ENCODE measurements around the gene PLEKHA5.
"Not testable (repeated sequence)": the region's sequence is repeated elsewhere in the genome, so short reads cannot be mapped to it uniquely, and the experiment has no call there.

Gene PLEKHA5

DNA sequence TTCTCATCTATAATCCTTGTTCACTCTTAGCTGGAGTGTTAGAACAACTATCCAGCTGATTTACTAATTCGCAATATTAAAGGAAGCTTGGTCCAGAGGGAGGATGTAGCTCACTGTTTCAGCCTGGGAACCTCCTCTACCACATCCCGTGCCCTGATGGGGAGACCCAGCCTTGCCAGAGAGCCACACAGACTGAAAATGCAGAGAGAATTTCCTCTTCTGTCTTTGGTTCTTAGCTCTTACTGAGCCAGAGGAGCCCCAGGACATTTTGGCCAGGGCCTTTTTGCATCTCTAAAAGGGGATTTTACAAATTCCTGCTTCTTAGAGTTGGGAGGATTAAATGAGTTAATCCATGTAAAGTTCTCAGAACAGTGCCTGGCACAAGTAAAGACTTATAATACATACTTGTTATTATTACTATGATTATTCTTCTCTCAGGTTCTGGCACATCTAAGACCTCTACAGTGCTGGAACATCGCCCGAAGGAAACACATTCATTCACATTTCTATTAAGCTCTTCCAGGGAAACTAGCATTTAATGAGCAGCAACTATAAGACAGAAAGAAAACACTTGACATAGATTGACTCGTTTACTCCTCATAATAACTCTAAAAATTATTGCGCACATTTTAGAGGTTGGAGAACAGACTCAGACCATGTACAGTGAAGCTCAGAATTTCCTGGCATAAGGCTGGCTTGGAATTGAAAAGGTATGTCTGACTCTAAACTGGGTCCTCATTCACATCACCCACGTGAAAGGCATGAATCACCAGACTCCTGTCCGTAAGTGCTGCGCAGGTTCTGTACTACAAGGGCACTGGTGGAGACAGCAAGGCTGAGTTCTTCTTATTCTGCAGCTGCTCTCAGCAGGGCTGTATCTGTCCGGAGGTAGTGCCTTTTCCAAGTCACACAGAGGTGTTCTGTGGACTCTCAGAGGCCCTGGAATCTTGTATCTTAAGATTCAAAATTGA lies 282.0 kb downstream of the PLEKHA5 start:
- DNase-seq = no peak

DNA sequence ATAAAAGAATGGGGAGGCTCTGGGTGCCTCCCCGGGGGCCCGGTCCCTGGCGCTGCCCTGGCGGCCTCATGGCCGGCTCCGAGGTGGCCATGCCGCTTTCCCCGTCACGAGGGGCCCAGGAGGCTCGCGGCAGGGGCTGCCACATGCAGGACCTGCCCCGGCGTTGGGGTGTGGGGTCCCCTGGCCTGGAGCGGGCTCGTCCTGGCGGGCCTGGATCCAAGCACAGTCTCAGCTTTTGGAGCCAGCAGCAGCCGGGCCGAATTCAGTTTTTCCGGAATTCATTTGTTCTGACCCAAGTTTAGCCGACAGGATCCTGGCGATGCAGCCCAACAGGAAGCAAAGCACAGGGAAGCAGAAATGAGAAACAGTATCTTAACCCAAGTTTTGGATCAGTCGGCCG lies 283.3 kb downstream of the PLEKHA5 start:
- DNase-seq = no peak

DNA sequence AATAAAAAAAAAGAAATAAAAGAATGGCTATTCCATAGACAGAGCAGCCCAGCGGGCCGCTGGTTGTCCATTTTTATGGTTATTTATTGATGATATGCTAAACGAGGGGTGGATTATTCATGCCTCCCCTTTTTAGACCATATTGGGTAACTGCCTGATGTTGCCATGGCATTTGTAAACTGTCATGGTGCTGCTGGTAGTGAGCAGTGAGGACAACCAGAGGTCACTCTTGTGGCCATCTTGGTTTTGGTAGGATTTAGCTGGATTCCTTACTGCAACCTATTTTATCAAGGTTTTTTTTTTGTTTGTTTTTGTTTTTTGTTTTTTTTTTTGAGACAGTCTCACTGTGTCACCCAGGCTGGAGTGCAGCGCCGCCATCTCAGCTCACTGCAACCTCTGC lies 284.0 kb downstream of the PLEKHA5 start:
- not testable (repeated sequence) for DNase-seq

DNA sequence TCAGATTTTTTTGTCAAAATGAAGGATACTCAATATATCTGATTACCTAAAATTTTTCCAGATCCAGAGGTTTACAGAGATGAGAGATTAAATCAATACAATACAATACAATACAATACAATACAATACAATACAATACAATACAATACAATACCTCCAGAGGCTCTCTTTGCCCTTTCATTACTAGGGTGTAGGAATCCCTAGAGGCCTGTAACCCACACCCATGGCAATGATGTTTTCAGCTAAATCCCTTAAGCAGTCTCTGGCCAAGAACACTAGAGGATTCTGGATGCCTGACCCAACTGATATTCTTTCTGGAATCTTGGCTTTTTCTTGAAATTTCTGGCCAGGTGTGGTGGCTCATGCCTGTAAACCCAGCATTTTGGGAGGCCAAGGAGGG lies 286.0 kb downstream of the PLEKHA5 start:
- no peak for DNase-seq

DNA sequence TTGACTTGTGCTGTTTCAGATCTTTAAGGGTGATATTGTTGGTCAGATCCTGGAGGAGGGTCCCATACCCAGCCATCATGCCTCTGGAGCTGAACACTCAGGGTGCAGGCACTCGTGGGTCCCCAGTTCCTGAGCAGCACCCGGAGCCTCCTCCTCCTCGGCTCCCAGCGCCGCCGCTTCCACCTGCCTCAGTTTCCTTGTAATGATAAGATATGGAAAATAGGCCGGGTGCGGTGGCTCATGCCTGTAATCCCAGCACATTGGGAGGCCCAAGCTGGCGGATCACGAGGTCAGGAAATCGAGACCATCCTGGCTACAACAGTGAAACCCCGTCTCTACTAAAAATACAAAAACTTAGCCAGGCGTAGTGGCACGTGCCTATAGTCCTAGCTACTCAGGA lies 289.6 kb downstream of the PLEKHA5 start:
- no peak for DNase-seq

DNA sequence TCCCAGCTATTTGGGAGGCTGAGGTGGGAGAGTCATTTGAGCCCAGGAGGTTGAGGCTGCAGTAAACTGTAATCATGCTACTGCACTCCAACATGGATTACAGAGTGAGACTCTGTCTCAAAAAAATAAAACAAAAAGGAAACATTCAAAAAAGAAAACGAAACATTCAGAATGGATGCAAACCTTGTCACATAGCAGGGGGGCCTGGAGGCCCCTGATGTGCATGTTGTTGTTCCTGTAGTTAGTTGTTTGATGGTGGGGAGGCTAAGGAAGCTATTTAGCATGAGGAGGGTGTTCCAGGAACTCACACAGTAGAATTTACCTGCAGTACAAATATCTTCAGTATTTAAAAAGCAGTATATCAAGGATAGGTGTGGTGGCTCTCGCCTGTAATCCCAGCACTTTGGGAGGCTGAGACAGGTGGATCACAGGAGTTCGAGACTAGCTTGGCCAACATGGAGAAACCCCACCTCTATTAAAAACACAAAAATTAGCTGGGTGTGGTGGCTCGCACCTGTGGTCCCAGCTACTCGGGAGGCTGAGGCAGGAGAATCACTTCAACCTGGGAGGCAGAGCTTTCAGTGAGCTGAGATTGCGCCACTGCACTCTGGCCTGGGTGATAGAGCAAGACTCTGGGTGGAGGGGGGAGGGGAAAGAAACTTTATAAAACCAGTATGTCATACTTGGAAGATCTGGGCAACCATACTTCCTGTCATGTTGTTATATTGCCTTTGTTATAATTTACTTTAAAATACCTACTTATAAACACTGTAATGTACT lies 292.2 kb downstream of the PLEKHA5 start:
- DNase-seq = no peak

- DNase-seq = no peak
Observed at GRCh38 chr12:19423166-19423930, 293.8 kb downstream of the PLEKHA5 start.
